ENCODE measurements around the gene PLCB4. TPM values are rescaled to one million over a fixed set of nuclear protein-coding genes. Genes with fewer than 3 reads are reported as not detected.

The PLCB4 gene
- total RNA-seq, 1 donor from 2014 or later, result 20.6 TPM

- Mint-ChIP-seq H3K27ac (no peak overlapping the region), H3K36me3 (peaks cover 8% of the 10 kb centered on the region)
Observed at GRCh38 chr20:9415426-9415825, 346.5 kb downstream of the PLCB4 start.

GRCh38 chr20:9416421-9416820 lies 347.5 kb downstream of the PLCB4 start:
- Mint-ChIP-seq H3K4me1 (no peaks in the 10 kb centered on the region), H3K4me3 (no peak overlapping the region), H3K9me3 (no peaks in the 10 kb centered on the region), H3K36me3 (peaks cover 12% of the 10 kb centered on the region), H3K27ac (no peak overlapping the region), H3K27me3 (ENCODE audit: insufficient read depth, low read depth) (no peaks in the 10 kb centered on the region)
- no peak overlapping the region for H3K4me3 ChIP-seq
- no peaks in the 10 kb centered on the region for H4K20me1 ChIP-seq (ENCODE audit: low read depth)
- TF ChIP-seq EZH2 (IDR thresholded peaks at IDR 0.05), result no peak
- TF ChIP-seq CTCF (IDR thresholded peaks at IDR 0.05), result no peak
- no peak for TF ChIP-seq EZH2phosphoT487 (IDR thresholded peaks at IDR 0.05)
- DNase-seq (ENCODE audit: low spot score), result no peak
- H3K9me3 ChIP-seq (ENCODE audit: low read depth), result no peaks in the 10 kb centered on the region
- H3K27ac ChIP-seq, result no peak overlapping the region
- H3K4me2 ChIP-seq, result no peak overlapping the region
- no peak overlapping the region for H2AFZ ChIP-seq (replicated peaks)
- no peak overlapping the region for H3K9ac ChIP-seq
- no peaks in the 10 kb centered on the region for H3F3A ChIP-seq (ENCODE audit: low read depth)
- peaks cover 3% of the 10 kb centered on the region for H3K4me1 ChIP-seq
- no peaks in the 10 kb centered on the region for H3K36me3 ChIP-seq
- H3K79me2 ChIP-seq (ENCODE audit: low read depth), result no peaks in the 10 kb centered on the region
- no peaks in the 10 kb centered on the region for H3K27me3 ChIP-seq

More at GRCh38 chr20:9415426-9415825, 346.5 kb downstream of the PLCB4 start:
- Histone ChIP-seq H3K79me2 (ENCODE audit: low read depth) (no peaks in the 10 kb centered on the region), H3K4me3 (no peak overlapping the region), H3K36me3 (no peaks in the 10 kb centered on the region), H3K9ac (no peak overlapping the region), H3F3A (ENCODE audit: low read depth) (no peaks in the 10 kb centered on the region), H3K9me3 (ENCODE audit: low read depth) (no peaks in the 10 kb centered on the region), H3K4me1 (peaks cover 3% of the 10 kb centered on the region), H3K4me2 (no peak overlapping the region), H4K20me1 (ENCODE audit: low read depth) (no peaks in the 10 kb centered on the region), H3K27ac (no peak overlapping the region), H2AFZ (replicated peaks) (no peak overlapping the region), H3K27me3 (no peaks in the 10 kb centered on the region)
- TF ChIP-seq CTCF (IDR thresholded peaks at IDR 0.05) (no peak), EZH2phosphoT487 (IDR thresholded peaks at IDR 0.05) (no peak), EZH2 (IDR thresholded peaks at IDR 0.05) (no peak)
- no peaks in the 10 kb centered on the region for H3K27me3 Mint-ChIP-seq (ENCODE audit: insufficient read depth, low read depth)
- H3K9me3 Mint-ChIP-seq, result no peaks in the 10 kb centered on the region
- no peak for DNase-seq (ENCODE audit: low spot score)
- no peak overlapping the region for H3K4me3 Mint-ChIP-seq
- H3K4me1 Mint-ChIP-seq, result no peaks in the 10 kb centered on the region

GRCh38 chr20:9417665-9418064 lies 348.8 kb downstream of the PLCB4 start:
- no peak overlapping the region for H3K4me2 ChIP-seq
- no peaks in the 10 kb centered on the region for H3K79me2 ChIP-seq (ENCODE audit: low read depth)
- no peak overlapping the region for H3K27ac Mint-ChIP-seq
- peaks cover 3% of the 10 kb centered on the region for H3K4me1 Mint-ChIP-seq
- no peak overlapping the region for H3K4me3 ChIP-seq
- H3K27me3 ChIP-seq, result no peaks in the 10 kb centered on the region
- no peak for DNase-seq (ENCODE audit: low spot score)
- no peaks in the 10 kb centered on the region for H3K9me3 Mint-ChIP-seq
- peaks cover 16% of the 10 kb centered on the region for H3K36me3 Mint-ChIP-seq
- H3K36me3 ChIP-seq, result no peaks in the 10 kb centered on the region
- no peak for TF ChIP-seq EZH2phosphoT487 (IDR thresholded peaks at IDR 0.05)
- no peak for TF ChIP-seq EZH2 (IDR thresholded peaks at IDR 0.05)
- no peak for TF ChIP-seq CTCF (IDR thresholded peaks at IDR 0.05)
- H3K27ac ChIP-seq, result no peak overlapping the region
- H3K4me3 Mint-ChIP-seq, result no peak overlapping the region
- no peaks in the 10 kb centered on the region for H3K27me3 Mint-ChIP-seq (ENCODE audit: insufficient read depth, low read depth)
- peaks cover 12% of the 10 kb centered on the region for H3K4me1 ChIP-seq
- no peaks in the 10 kb centered on the region for H4K20me1 ChIP-seq (ENCODE audit: low read depth)
- no peaks in the 10 kb centered on the region for H3F3A ChIP-seq (ENCODE audit: low read depth)
- H3K9ac ChIP-seq, result no peak overlapping the region
- no peaks in the 10 kb centered on the region for H3K9me3 ChIP-seq (ENCODE audit: low read depth)
- H2AFZ ChIP-seq (replicated peaks), result no peak overlapping the region
